GM11168 (cell line): Measurements from ENCODE around the gene POLR3E.

ENCODE experiments used
- in situ Hi-C: fragments of 300-500 bp; cut with MboI; formaldehyde crosslinking; loops from one replicate; pipeline ENCODE4 v1.12.0; 2022; ENCODE audit warnings: low sequenced_read_pairs; ENCODE audit not compliant: unreplicated experiment

The POLR3E gene

GRCh38 chr16:22314661-22315626 lies 17.7 kb downstream of the POLR3E start:
- in situ Hi-C loops, result no loop called here

GRCh38 chr16:22315979-22316378 lies 18.8 kb downstream of the POLR3E start:
- in situ Hi-C loops, result no loop called here

- in situ Hi-C loops, result no loop called here
Observed at GRCh38 chr16:22316411-22316811, 19.2 kb downstream of the POLR3E start.

GRCh38 chr16:22317001-22317530 lies 19.9 kb downstream of the POLR3E start:
- in situ Hi-C loops, result no loop called here

GRCh38 chr16:22317625-22318024 lies 20.4 kb downstream of the POLR3E start:
- in situ Hi-C loops, result no loop called here

- in situ Hi-C loops, result no loop called here
Observed at GRCh38 chr16:22318690-22319358, 21.6 kb downstream of the POLR3E start.

GRCh38 chr16:22320572-22321339 lies 23.5 kb downstream of the POLR3E start:
- in situ Hi-C loops, result no loop called here

- in situ Hi-C loops, result no loop called here
Observed at GRCh38 chr16:22321340-22322001, 24.3 kb downstream of the POLR3E start.

GRCh38 chr16:22322021-22322471 lies 24.8 kb downstream of the POLR3E start:
- in situ Hi-C loops, result no loop called here

GRCh38 chr16:22322741-22323140 lies 25.5 kb downstream of the POLR3E start:
- in situ Hi-C loops, result no loop called here

- in situ Hi-C loops, result no loop called here
Observed at GRCh38 chr16:22323173-22323958, 26.2 kb downstream of the POLR3E start.

- in situ Hi-C loops, result no loop called here
Observed at GRCh38 chr16:22323959-22324786, 27.0 kb downstream of the POLR3E start.

GRCh38 chr16:22324787-22325597 lies 27.8 kb downstream of the POLR3E start:
- in situ Hi-C loops, result loop anchor here (25.0 kb wide), 1 partner anchor 863 kb away; no protein-coding TSS in a partner anchor

- in situ Hi-C loops, result loop anchor here (25.0 kb wide), 1 partner anchor 863 kb away; no protein-coding TSS in a partner anchor
Observed at GRCh38 chr16:22325598-22326368, 28.6 kb downstream of the POLR3E start.

GRCh38 chr16:22326369-22326652 lies 29.1 kb downstream of the POLR3E start:
- in situ Hi-C loops, result loop anchor here (25.0 kb wide), 1 partner anchor 864 kb away; no protein-coding TSS in a partner anchor

- in situ Hi-C loops, result loop anchor here (25.0 kb wide), 1 partner anchor 865 kb away; no protein-coding TSS in a partner anchor
Observed at GRCh38 chr16:22326771-22327445, 29.7 kb downstream of the POLR3E start.
